H9 (cell line): ENCODE results near the gene MYBBP1A. TPM values are rescaled to one million over a fixed set of nuclear protein-coding genes. Genes with fewer than 3 reads are reported as not detected.

Experiments
- DNase-seq: peaks from one replicate; pipeline ENCODE4 v3.0.0-alpha.2; 2017
- H2AFZ ChIP-seq: one replicate; pipeline ENCODE4 v1.6.1; 2013; ENCODE audit warnings: mild to moderate bottlenecking, low read length, control low read depth, moderate library complexity
- H2AK5ac ChIP-seq: 2 replicates; pipeline ENCODE4 v1.6.1; 2013; ENCODE audit warnings: low read length, control low read depth, mixed read lengths; ENCODE audit not compliant: insufficient read length
- H2BK120ac ChIP-seq: one replicate; pipeline ENCODE4 v1.6.1; 2013; ENCODE audit warnings: low read depth, mild to moderate bottlenecking, low read length, control low read depth, inconsistent platforms; ENCODE audit not compliant: poor library complexity, severe bottlenecking
- H2BK12ac ChIP-seq: 2 replicates; pipeline ENCODE4 v1.6.1; 2013; ENCODE audit warnings: low read length, control low read depth, mixed read lengths, low read depth; ENCODE audit not compliant: insufficient read length
- H2BK15ac ChIP-seq: 2 replicates; pipeline ENCODE4 v1.6.1; 2013; ENCODE audit warnings: low read depth, low read length, control low read depth
- H2BK20ac ChIP-seq: one replicate; pipeline ENCODE4 v1.6.1; 2013; ENCODE audit warnings: low read depth, mild to moderate bottlenecking, low read length, control low read depth, inconsistent platforms; ENCODE audit not compliant: poor library complexity, severe bottlenecking
- H2BK5ac ChIP-seq: 2 replicates; pipeline ENCODE4 v1.6.1; 2013; ENCODE audit warnings: low read length, control low read depth, mixed read lengths; ENCODE audit not compliant: insufficient read length
- H3K14ac ChIP-seq: 2 replicates; pipeline ENCODE4 v1.6.1; 2013; ENCODE audit warnings: low read length, control low read depth; ENCODE audit not compliant: insufficient read depth
- H3K18ac ChIP-seq: 2 replicates; pipeline ENCODE4 v1.6.1; 2013; ENCODE audit warnings: low read depth, mild to moderate bottlenecking, mixed read lengths, low read length, control low read depth; ENCODE audit not compliant: insufficient read length
- H3K23ac ChIP-seq: 2 replicates; pipeline ENCODE4 v1.6.1; 2013; ENCODE audit warnings: low read length, control low read depth, mixed read lengths, low read depth; ENCODE audit not compliant: insufficient read length
- H3K23me2 ChIP-seq: 2 replicates; pipeline ENCODE4 v1.6.1; 2013; ENCODE audit warnings: low read depth, mild to moderate bottlenecking, mixed read lengths, low read length, control low read depth; ENCODE audit not compliant: insufficient read length, poor library complexity, severe bottlenecking
- H3K27ac ChIP-seq: 2 replicates; pipeline ENCODE4 v1.5.1; 2013; ENCODE audit warnings: low read length, control low read depth, mixed read lengths, low read depth; ENCODE audit not compliant: insufficient read length
- H3K27me3 ChIP-seq: 2 replicates; pipeline ENCODE4 v1.6.1; 2013; ENCODE audit warnings: low read length, control low read depth, inconsistent platforms; ENCODE audit not compliant: insufficient read depth
- H3K4ac ChIP-seq: 2 replicates; pipeline ENCODE4 v1.6.1; 2013; ENCODE audit warnings: low read depth, mild to moderate bottlenecking, control low read depth, inconsistent platforms, low read length, moderate library complexity
- H3K4me1 ChIP-seq: 2 replicates; pipeline ENCODE4 v1.6.1; 2013; ENCODE audit warnings: low read length, control low read depth, inconsistent platforms; ENCODE audit not compliant: insufficient read depth
- H3K4me2 ChIP-seq: 2 replicates; pipeline ENCODE4 v1.6.1; 2013; ENCODE audit warnings: low read length, control low read depth, mixed read lengths; ENCODE audit not compliant: insufficient read length, insufficient read depth
- H3K56ac ChIP-seq: 2 replicates; pipeline ENCODE4 v1.6.1; 2013; ENCODE audit warnings: low read depth, mild to moderate bottlenecking, mixed read lengths, low read length, control low read depth; ENCODE audit not compliant: insufficient read length
- H3K79me1 ChIP-seq: 2 replicates; pipeline ENCODE4 v1.6.1; 2013; ENCODE audit warnings: low read depth, mild to moderate bottlenecking, moderate library complexity, low read length, control low read depth, inconsistent platforms; ENCODE audit not compliant: insufficient read depth, poor library complexity, severe bottlenecking
- H3K79me2 ChIP-seq: 2 replicates; pipeline ENCODE4 v1.6.1; 2013; ENCODE audit warnings: low read length, control low read depth, inconsistent platforms; ENCODE audit not compliant: insufficient read depth
- H3K9ac ChIP-seq: 2 replicates; pipeline ENCODE4 v1.6.1; 2013; ENCODE audit warnings: low read length, control low read depth, mixed read lengths; ENCODE audit not compliant: insufficient read length; ENCODE audit errors: extremely low read depth
- H3K9me3 ChIP-seq: one replicate; pipeline ENCODE4 v1.6.1; 2013; ENCODE audit warnings: low read depth, low read length, inconsistent platforms; ENCODE audit not compliant: control insufficient read depth
- H3T11ph ChIP-seq: one replicate; pipeline ENCODE4 v1.6.1; 2013; ENCODE audit warnings: mild to moderate bottlenecking, low read length, control low read depth, inconsistent platforms
- H4K20me1 ChIP-seq: one replicate; pipeline ENCODE4 v1.6.1; 2013; ENCODE audit not compliant: control insufficient read depth, insufficient read length, insufficient read depth
- H4K5ac ChIP-seq: 2 replicates; pipeline ENCODE4 v1.6.1; 2013; ENCODE audit warnings: low read depth, mild to moderate bottlenecking, mixed read lengths, low read length, control low read depth; ENCODE audit not compliant: insufficient read length
- H4K8ac ChIP-seq: replicated peaks from 2 replicates; pipeline ENCODE4 v1.6.1; 2013; ENCODE audit warnings: low read length, control low read depth, mixed read lengths, low read depth; ENCODE audit not compliant: insufficient read length
- H4K91ac ChIP-seq: 2 replicates; pipeline ENCODE4 v1.6.1; 2013; ENCODE audit warnings: low read depth, mild to moderate bottlenecking, moderate library complexity, mixed read lengths, low read length, control low read depth; ENCODE audit not compliant: insufficient read length
- H3K27ac Mint-ChIP-seq, 3 experiments: 2 replicates in 2 of 3; 3 replicates in 1 of 3; pipeline ENCODE4 v1.8.0; 2020 to 2021; ENCODE audit warnings: mixed read lengths in 3 of 3, mild to moderate bottlenecking in 1 of 3, moderate library complexity in 1 of 3
- H3K27me3 Mint-ChIP-seq: 2 replicates; pipeline ENCODE4 v1.8.0; 2021; ENCODE audit warnings: low read depth, mild to moderate bottlenecking, moderate library complexity, mixed read lengths
- H3K36me3 Mint-ChIP-seq, 3 experiments: 2 replicates in 2 of 3; 3 replicates in 1 of 3; pipeline ENCODE4 v1.8.0; 2020 to 2021; ENCODE audit warnings: low read depth in 3 of 3, mixed read lengths in 3 of 3; ENCODE audit not compliant: insufficient read depth in 1 of 3
- H3K4me1 Mint-ChIP-seq, 2 experiments: 2 replicates each; pipeline ENCODE4 v1.8.0; 2020; ENCODE audit warnings: mixed read lengths in 2 of 2
- H3K4me3 Mint-ChIP-seq, 2 experiments: 2 replicates in 1 of 2; 3 replicates in 1 of 2; pipeline ENCODE4 v1.8.0; 2020 to 2021; ENCODE audit warnings: mild to moderate bottlenecking in 2 of 2, mixed read lengths in 2 of 2, moderate library complexity in 1 of 2
- H3K9me3 Mint-ChIP-seq, 2 experiments: 2 replicates in 1 of 2; 3 replicates in 1 of 2; pipeline ENCODE4 v1.8.0; 2020; ENCODE audit warnings: mild to moderate bottlenecking in 2 of 2, mixed read lengths in 2 of 2, moderate library complexity in 1 of 2
- WGBS: extraction: QIAGEN DNeasy Blood & Tissue Kit; methylation state at CpG from one replicate; pipeline ENCODE4 v1.1.7; 2013; ENCODE audit warnings: missing lambda C conversion rate, low lambda C conversion rate, mixed read lengths; ENCODE audit not compliant: insufficient read length; ENCODE audit errors: extremely low coverage; 5-methylcytosine and 5-hydroxymethylcytosine counted together
- total RNA-seq: library from RNA; stranded (reverse); gene quantifications from 2 replicates; pipeline ENCODE4 v1.2.1, GENCODE V29; 2021
- TF ChIP-seq, protein P1 (sequence below): fragments of 200-600 bp; sonication (generic); conservative IDR thresholded peaks from 3 replicates; pipeline ENCODE4 v1.8.0; 2021; ENCODE audit warnings: antibody characterized with exemption, mild to moderate bottlenecking

MYBBP1A gene
- total RNA-seq, 1 experiment from 2014 or later: 181 TPM

DNA sequence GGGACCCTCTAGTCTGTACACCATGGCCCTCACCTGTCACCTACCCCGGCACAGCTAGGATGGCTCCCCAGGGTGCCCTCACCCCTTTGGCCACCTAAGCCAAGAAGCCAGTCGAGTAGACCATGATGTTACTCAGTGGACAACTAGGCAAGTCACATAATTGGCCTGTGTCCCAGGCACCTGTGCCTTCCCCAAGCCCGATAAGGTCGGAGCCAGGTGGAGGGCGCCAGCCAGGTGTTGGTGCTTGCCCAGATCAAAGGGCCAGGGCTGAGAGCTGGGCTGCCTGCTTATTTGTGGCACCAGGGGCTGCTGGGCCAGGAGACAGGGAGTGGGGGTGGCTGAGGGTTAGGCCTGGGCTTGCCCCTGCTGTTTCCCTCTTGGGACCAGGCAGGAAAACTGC lies 39.7 kb downstream of the MYBBP1A start:
- Histone ChIP-seq H3K23me2 (no peaks in the 10 kb centered on the region), H2AK5ac (no peak overlapping the region), H3T11ph (no peak overlapping the region), H2BK120ac (no peak overlapping the region), H3K4me2 (no peak overlapping the region), H3K56ac (no peak overlapping the region), H3K79me1 (no peaks in the 10 kb centered on the region), H3K27ac (no peak overlapping the region), H2BK15ac (no peak overlapping the region), H3K9me3 (no peaks in the 10 kb centered on the region), H2AFZ (no peak overlapping the region), H4K20me1 (no peaks in the 10 kb centered on the region), H3K18ac (peak overlapping the region; percentile 34), H4K8ac (no peak overlapping the region), H3K27me3 (no peaks in the 10 kb centered on the region), H3K9ac (no peak overlapping the region), H2BK5ac (no peak overlapping the region), H3K4me1 (no peaks in the 10 kb centered on the region), H2BK20ac (no peak overlapping the region), H3K14ac (no peak overlapping the region), H3K23ac (no peak overlapping the region), H3K4ac (no peak overlapping the region), H2BK12ac (no peak overlapping the region), H3K79me2 (no peaks in the 10 kb centered on the region), H4K5ac (no peak overlapping the region), H4K91ac (no peak overlapping the region)
- DNase-seq: no peak
- H3K36me3 Mint-ChIP-seq: no peaks in the 10 kb centered on the region
- TF ChIP-seq, protein P1, sequence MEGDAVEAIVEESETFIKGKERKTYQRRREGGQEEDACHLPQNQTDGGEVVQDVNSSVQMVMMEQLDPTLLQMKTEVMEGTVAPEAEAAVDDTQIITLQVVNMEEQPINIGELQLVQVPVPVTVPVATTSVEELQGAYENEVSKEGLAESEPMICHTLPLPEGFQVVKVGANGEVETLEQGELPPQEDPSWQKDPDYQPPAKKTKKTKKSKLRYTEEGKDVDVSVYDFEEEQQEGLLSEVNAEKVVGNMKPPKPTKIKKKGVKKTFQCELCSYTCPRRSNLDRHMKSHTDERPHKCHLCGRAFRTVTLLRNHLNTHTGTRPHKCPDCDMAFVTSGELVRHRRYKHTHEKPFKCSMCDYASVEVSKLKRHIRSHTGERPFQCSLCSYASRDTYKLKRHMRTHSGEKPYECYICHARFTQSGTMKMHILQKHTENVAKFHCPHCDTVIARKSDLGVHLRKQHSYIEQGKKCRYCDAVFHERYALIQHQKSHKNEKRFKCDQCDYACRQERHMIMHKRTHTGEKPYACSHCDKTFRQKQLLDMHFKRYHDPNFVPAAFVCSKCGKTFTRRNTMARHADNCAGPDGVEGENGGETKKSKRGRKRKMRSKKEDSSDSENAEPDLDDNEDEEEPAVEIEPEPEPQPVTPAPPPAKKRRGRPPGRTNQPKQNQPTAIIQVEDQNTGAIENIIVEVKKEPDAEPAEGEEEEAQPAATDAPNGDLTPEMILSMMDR: no peak
- peaks cover 7 to 25% of the 10 kb centered on the region in 2 experiments for H3K4me1 Mint-ChIP-seq
- H3K27ac Mint-ChIP-seq: no peak overlapping the region
- H3K4me3 Mint-ChIP-seq: no peak overlapping the region
- H3K9me3 Mint-ChIP-seq: no peaks in the 10 kb centered on the region; a peak in 1 of 5 replicates
- peaks cover 30% of the 10 kb centered on the region for H3K27me3 Mint-ChIP-seq
- WGBS: no CpG with 5 or more reads among the region's 5 CpGs
